IPS DF 6.9 (cell line): ENCODE measurements around the gene RCAN1.
A peak's percentile ranks its signal among the peaks of the same experiment; 100 is the strongest.

Experiments
- DNase-seq: peaks from one replicate; pipeline ENCODE4 v3.0.0-alpha.2; 2013; ENCODE audit warnings: low read depth, low spot score
- H3K27ac ChIP-seq: one replicate; pipeline ENCODE4 v1.5.1; 2013; ENCODE audit warnings: low read length, control low read depth
- H3K27me3 ChIP-seq: 2 replicates; pipeline ENCODE4 v1.6.1; 2013; ENCODE audit warnings: mild to moderate bottlenecking, low read length; ENCODE audit not compliant: control insufficient read depth, insufficient read depth
- H3K36me3 ChIP-seq: 2 replicates; pipeline ENCODE4 v1.6.1; 2013; ENCODE audit warnings: low read length; ENCODE audit not compliant: control insufficient read depth, insufficient read depth
- H3K4me1 ChIP-seq: 2 replicates; pipeline ENCODE4 v1.6.1; 2013; ENCODE audit warnings: low read length; ENCODE audit not compliant: control insufficient read depth, insufficient read depth
- H3K4me3 ChIP-seq: 2 replicates; pipeline ENCODE4 v1.5.1; 2013; ENCODE audit warnings: mild to moderate bottlenecking, low read length
- H3K9me3 ChIP-seq: 2 replicates; pipeline ENCODE4 v1.6.1; 2013; ENCODE audit warnings: low read length, inconsistent platforms; ENCODE audit not compliant: control insufficient read depth, insufficient read depth
- WGBS: extraction: QIAGEN DNeasy Blood & Tissue Kit; methylation state at CpG from one replicate; pipeline ENCODE4 v1.1.7; 2013; ENCODE audit warnings: mixed read lengths, missing lambda C conversion rate; ENCODE audit not compliant: insufficient read length, insufficient coverage; 5-methylcytosine and 5-hydroxymethylcytosine counted together

The RCAN1 gene

GRCh38 chr21:34640858-34641257 lies 25.9 kb upstream of the RCAN1 start:
- no peak for DNase-seq
- H3K4me3 ChIP-seq: no peak overlapping the region
- no peaks in the 10 kb centered on the region for H3K36me3 ChIP-seq
- WGBS: no CpG with 5 or more reads among the region's 4 CpGs
- H3K27me3 ChIP-seq: peaks cover 1% of the 10 kb centered on the region; the same call in 1 of the 2 replicates
- no peak overlapping the region for H3K27ac ChIP-seq
- no peaks in the 10 kb centered on the region for H3K9me3 ChIP-seq
- no peaks in the 10 kb centered on the region for H3K4me1 ChIP-seq

- H3K27ac ChIP-seq: no peak overlapping the region
- no peak for DNase-seq
- no peak overlapping the region for H3K4me3 ChIP-seq
- H3K4me1 ChIP-seq: no peaks in the 10 kb centered on the region
- no peaks in the 10 kb centered on the region for H3K9me3 ChIP-seq
- no CpG with 5 or more reads among the region's 9 CpGs for WGBS
- H3K27me3 ChIP-seq: peaks cover 1% of the 10 kb centered on the region; the same call in 1 of the 2 replicates
- H3K36me3 ChIP-seq: no peaks in the 10 kb centered on the region
Measured at GRCh38 chr21:34639882-34640788, 25.2 kb upstream of the RCAN1 start.

GRCh38 chr21:34639250-34639649 lies 24.3 kb upstream of the RCAN1 start:
- no peaks in the 10 kb centered on the region for H3K9me3 ChIP-seq
- no peak for DNase-seq
- H3K4me3 ChIP-seq: no peak overlapping the region
- H3K36me3 ChIP-seq: no peaks in the 10 kb centered on the region
- WGBS: no CpG with 5 or more reads among the region's 1 CpG
- no peak overlapping the region for H3K27ac ChIP-seq
- H3K27me3 ChIP-seq: peaks cover 1% of the 10 kb centered on the region; the same call in 1 of the 2 replicates
- H3K4me1 ChIP-seq: no peaks in the 10 kb centered on the region

GRCh38 chr21:34636961-34637360 lies 22.0 kb upstream of the RCAN1 start:
- WGBS: no CpG with 5 or more reads among the region's 3 CpGs
- DNase-seq: no peak
- no peak overlapping the region for H3K27ac ChIP-seq

DNA sequence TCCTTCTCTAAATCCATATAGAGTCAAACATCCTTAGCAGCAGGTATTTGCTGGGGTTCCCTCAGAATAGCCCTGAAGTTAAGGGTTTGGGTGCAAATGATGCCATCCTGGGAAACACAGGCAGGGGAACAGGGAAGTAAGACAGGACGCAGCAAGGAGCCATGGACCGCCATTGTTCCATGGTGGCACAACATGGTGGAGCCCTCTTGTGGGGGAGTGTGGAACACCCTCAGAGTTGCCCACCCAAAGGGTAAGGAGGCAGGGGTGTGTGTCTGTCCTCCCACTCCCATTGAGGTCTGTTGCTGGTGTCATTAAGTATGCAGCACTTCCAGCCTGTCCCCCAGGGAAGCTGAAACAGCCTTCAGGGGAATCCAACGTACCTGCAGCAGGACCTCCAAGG lies 20.4 kb upstream of the RCAN1 start:
- H3K9me3 ChIP-seq: no peaks in the 10 kb centered on the region
- H3K27me3 ChIP-seq: no peaks in the 10 kb centered on the region; the same call in 1 of the 2 replicates
- H3K36me3 ChIP-seq: no peaks in the 10 kb centered on the region
- H3K4me3 ChIP-seq: no peak overlapping the region
- peak; percentile 25 for DNase-seq
- no CpG with 5 or more reads among the region's 3 CpGs for WGBS
- H3K27ac ChIP-seq: no peak overlapping the region
- no peaks in the 10 kb centered on the region for H3K4me1 ChIP-seq

More at GRCh38 chr21:34636961-34637360, 22.0 kb upstream of the RCAN1 start:
- H3K4me1 ChIP-seq: no peaks in the 10 kb centered on the region
- no peaks in the 10 kb centered on the region for H3K36me3 ChIP-seq
- H3K4me3 ChIP-seq: no peak overlapping the region
- peaks cover 1% of the 10 kb centered on the region; the same call in 1 of the 2 replicates for H3K27me3 ChIP-seq
- H3K9me3 ChIP-seq: no peaks in the 10 kb centered on the region

GRCh38 chr21:34632498-34632897 lies 17.6 kb upstream of the RCAN1 start:
- WGBS: no CpG with 5 or more reads among the region's 4 CpGs
- no peaks in the 10 kb centered on the region for H3K9me3 ChIP-seq

DNA sequence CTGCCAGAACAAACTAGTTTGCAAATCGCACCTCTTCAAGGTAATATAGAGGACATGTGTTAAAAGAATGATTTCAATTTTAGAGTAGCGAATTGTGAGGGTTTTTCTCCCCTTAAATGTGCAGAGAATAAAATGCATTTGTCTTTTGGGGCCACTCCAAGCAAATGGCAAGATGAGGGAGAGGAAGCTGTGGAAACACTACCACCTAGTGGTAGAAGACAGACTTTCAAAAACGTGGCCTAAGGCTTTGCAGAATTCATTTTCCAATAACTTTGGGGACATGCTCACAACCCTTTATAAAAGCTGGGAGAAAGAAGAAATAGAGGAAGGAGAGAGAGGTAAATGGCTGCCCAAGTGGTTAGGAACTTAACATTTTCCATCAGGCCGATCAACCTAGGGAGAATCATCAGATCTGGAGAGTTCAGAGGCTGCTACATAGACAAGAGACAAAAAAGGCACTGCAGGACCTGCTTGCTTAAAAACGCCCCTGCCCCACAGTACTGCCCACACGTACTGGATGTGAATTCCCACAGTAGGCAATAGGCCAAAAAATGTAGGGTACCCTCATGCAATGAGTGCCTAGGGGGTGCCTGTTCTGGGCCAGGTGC lies 15.7 kb upstream of the RCAN1 start:
- Histone ChIP-seq H3K27me3 (no peaks in the 10 kb centered on the region), H3K9me3 (no peaks in the 10 kb centered on the region), H3K27ac (no peak overlapping the region), H3K4me3 (no peak overlapping the region), H3K36me3 (no peaks in the 10 kb centered on the region), H3K4me1 (no peaks in the 10 kb centered on the region)
- DNase-seq: no peak
- WGBS: no CpG with 5 or more reads among the region's 6 CpGs

More at GRCh38 chr21:34632498-34632897, 17.6 kb upstream of the RCAN1 start:
- Histone ChIP-seq H3K4me1 (no peaks in the 10 kb centered on the region), H3K27ac (no peak overlapping the region), H3K27me3 (no peaks in the 10 kb centered on the region), H3K36me3 (no peaks in the 10 kb centered on the region), H3K4me3 (no peak overlapping the region)
- DNase-seq: no peak

DNA sequence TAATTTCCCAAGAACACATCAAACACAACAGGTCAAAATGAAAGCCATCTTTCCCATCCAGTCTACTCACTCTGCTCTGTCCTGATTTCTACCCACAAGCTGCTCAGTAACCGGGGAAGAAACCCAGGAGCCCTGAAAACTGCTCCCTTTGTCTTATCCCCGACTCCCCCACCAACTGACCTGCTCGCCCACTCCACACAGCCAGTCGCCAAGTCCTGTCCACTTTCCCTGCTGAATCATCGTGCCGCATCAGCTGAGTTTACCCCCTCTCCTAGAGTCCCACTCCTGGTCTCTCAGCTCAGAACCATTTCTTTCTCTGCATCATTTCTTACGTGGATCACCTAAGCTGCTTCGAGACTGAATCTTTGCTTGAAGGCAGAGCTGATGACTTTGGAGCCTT lies 11.2 kb upstream of the RCAN1 start:
- Histone ChIP-seq H3K27ac (no peak overlapping the region), H3K4me1 (no peaks in the 10 kb centered on the region), H3K36me3 (no peaks in the 10 kb centered on the region), H3K9me3 (no peaks in the 10 kb centered on the region), H3K27me3 (no peaks in the 10 kb centered on the region), H3K4me3 (no peak overlapping the region)
- no peak for DNase-seq
- no CpG with 5 or more reads among the region's 8 CpGs for WGBS

- Histone ChIP-seq H3K36me3 (no peaks in the 10 kb centered on the region), H3K9me3 (no peaks in the 10 kb centered on the region), H3K4me1 (no peaks in the 10 kb centered on the region), H3K4me3 (no peak overlapping the region), H3K27me3 (no peaks in the 10 kb centered on the region), H3K27ac (no peak overlapping the region)
- DNase-seq: no peak
- WGBS: no CpG with 5 or more reads among the region's 6 CpGs
Measured at GRCh38 chr21:34625030-34625593, 10.2 kb upstream of the RCAN1 start.

- WGBS: 100% methylated on average over 1 of the region's 4 CpGs
- H3K27me3 ChIP-seq: no peaks in the 10 kb centered on the region
- no peaks in the 10 kb centered on the region for H3K4me1 ChIP-seq
- H3K4me3 ChIP-seq: no peak overlapping the region
- DNase-seq: no peak
- H3K36me3 ChIP-seq: no peaks in the 10 kb centered on the region
- H3K9me3 ChIP-seq: no peaks in the 10 kb centered on the region
- no peak overlapping the region for H3K27ac ChIP-seq
Measured at GRCh38 chr21:34623516-34623915, 8.6 kb upstream of the RCAN1 start.
